Right lung (tissue), 5 donors: ENCODE data around the gene ZNF764. TPM values are rescaled to one million over a fixed set of nuclear protein-coding genes. Genes with fewer than 3 reads are reported as not detected.

Experiments
- DNase-seq, 2 donors: peaks; one replicate each; pipeline ENCODE4 v3.0.0-alpha.2; 2013
- polyA plus RNA-seq, 5 donors: library from polyadenylated mRNA; unstranded; fragments of 120-200 nt; gene quantifications; one replicate each; pipeline versions ENCODE4 v1.2.1 to v1.2.3, GENCODE V29; 2013; ENCODE audit warnings: inconsistent platforms in 1 of 5, low replicate concordance in 1 of 5; ENCODE audit not compliant: insufficient read length in 5 of 5, insufficient read depth in 1 of 5

ZNF764 gene
- polyA plus RNA-seq, 5 donors: 9.8 to 15.3 (median 13.0) TPM

DNA sequence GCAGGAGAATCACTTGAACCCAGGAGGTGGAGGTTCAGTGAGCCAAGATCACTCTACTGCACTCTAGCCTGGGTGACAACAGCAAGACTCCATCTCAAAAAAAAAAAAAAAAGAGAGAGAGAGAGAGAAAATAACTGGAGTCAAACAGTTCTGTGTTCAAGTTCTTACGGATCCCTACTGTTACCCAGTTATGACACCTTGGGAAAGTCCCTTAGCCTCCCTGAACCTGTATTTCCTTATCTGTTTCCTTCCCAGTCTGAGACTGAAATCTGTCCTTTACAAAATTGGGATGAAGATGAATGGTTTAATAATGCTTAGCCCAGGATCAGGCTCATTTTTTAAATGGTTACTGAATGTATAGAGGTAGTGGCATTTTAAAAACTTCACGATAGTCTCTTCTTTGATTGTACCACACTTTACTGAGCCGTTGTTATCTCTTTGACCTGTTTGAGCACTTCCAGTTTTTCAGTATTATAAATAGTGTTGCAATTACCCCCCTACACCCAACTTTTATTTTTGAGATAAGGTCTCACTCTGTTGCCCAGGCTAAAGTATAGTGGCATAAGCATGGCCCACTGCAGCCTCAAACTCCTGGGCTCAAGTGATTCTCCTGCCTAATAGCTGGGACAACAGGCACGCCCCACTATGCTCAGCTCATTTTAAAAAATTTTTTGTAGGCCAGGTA, 49.0 kb downstream of the ZNF764 start:
- no peak for DNase-seq

Other genes with a start within 250 kb of the ZNF764 start
- 10 to 100 TPM; 45.3 to 56.7 (median 49.8) TPM for gene CD2BP2, start 203.1 kb downstream of the ZNF764 start, polyA plus RNA-seq
- gene TBC1D10B, start 187.9 kb downstream of the ZNF764 start, polyA plus RNA-seq: 10 to 100 TPM; 23.9 to 43.1 (median 32.6) TPM
- gene MYL11, start 183.6 kb downstream of the ZNF764 start, polyA plus RNA-seq: 100 to 1,000 TPM in 1 of 5 donors, 1 to 10 TPM in 2, under 1 TPM in 1, not detected in 1; 0.24 to 353 (median 6.6) TPM
- 1 to 10 TPM; 2.0 to 4.0 (median 2.7) TPM for gene SEPTIN1, start 175.8 kb downstream of the ZNF764 start, polyA plus RNA-seq
- 10 to 100 TPM in 1 of 5 donors, 1 to 10 TPM in 4; 6.4 to 10.7 (median 7.8) TPM for gene ZNF48, start 163.0 kb downstream of the ZNF764 start, polyA plus RNA-seq
- gene ZNF771, start 150.8 kb downstream of the ZNF764 start, polyA plus RNA-seq: 1 to 10 TPM; 4.2 to 9.7 (median 4.9) TPM
- 10 to 100 TPM; 27.0 to 53.7 (median 37.8) TPM for gene DCTPP1, start 128.3 kb downstream of the ZNF764 start, polyA plus RNA-seq
- gene SEPHS2, start 112.5 kb downstream of the ZNF764 start, polyA plus RNA-seq: 10 to 100 TPM; 30.6 to 34.1 (median 32.7) TPM
- gene ITGAL, start 85.6 kb downstream of the ZNF764 start, polyA plus RNA-seq: 1 to 10 TPM; 3.5 to 6.6 (median 4.5) TPM
- 10 to 100 TPM; 28.3 to 49.8 (median 35.7) TPM for gene ZNF768, start 31.8 kb downstream of the ZNF764 start, polyA plus RNA-seq
- gene ZNF747, start 23.5 kb downstream of the ZNF764 start, polyA plus RNA-seq: 10 to 100 TPM in 1 of 5 donors, 1 to 10 TPM in 4; 7.3 to 10.1 (median 8.8) TPM
- 10 to 100 TPM; 10.5 to 18.3 (median 11.2) TPM for gene ZNF688, start 13.3 kb upstream of the ZNF764 start, polyA plus RNA-seq
- gene ZNF785, start 27.3 kb upstream of the ZNF764 start, polyA plus RNA-seq: 10 to 100 TPM; 22.3 to 29.1 (median 25.2) TPM
- gene ZNF689, start 52.0 kb upstream of the ZNF764 start, polyA plus RNA-seq: 1 to 10 TPM; 8.3 to 9.9 (median 9.5) TPM
- 10 to 100 TPM; 38.7 to 48.3 (median 43.6) TPM for gene PRR14, start 92.6 kb upstream of the ZNF764 start, polyA plus RNA-seq
- 10 to 100 TPM; 45.0 to 78.2 (median 65.3) TPM for gene FBRS, start 100.1 kb upstream of the ZNF764 start, polyA plus RNA-seq
- gene SRCAP, start 140.8 kb upstream of the ZNF764 start, polyA plus RNA-seq: 10 to 100 TPM; 30.1 to 41.0 (median 34.8) TPM
- 10 to 100 TPM; 20.8 to 34.9 (median 30.3) TPM for gene PHKG2, start 190.1 kb upstream of the ZNF764 start, polyA plus RNA-seq
- 1 to 10 TPM; 4.0 to 8.1 (median 6.1) TPM for gene CFAP119, start 203.7 kb upstream of the ZNF764 start, polyA plus RNA-seq
- 100 to 1,000 TPM in 2 of 5 donors, 10 to 100 TPM in 3; 89.0 to 108 (median 94.4) TPM for gene RNF40, start 203.9 kb upstream of the ZNF764 start, polyA plus RNA-seq
- gene ZNF629, start 228.8 kb upstream of the ZNF764 start, polyA plus RNA-seq: 10 to 100 TPM; 16.8 to 20.9 (median 18.1) TPM